Astrocyte (in vitro differentiated cells and primary cell): ENCODE results near the gene PGD. TPM values are rescaled to one million over a fixed set of nuclear protein-coding genes. Genes with fewer than 3 reads are reported as not detected.

Source experiments
- DNase-seq: peaks from one replicate; pipeline ENCODE4 v3.0.0-alpha.2; 2010; ENCODE audit warnings: low read depth
- FAIRE-seq: peaks from 2 replicates; lab custom pipeline; 2011; peaks lifted over from hg19 to GRCh38; lab: Jason Lieb, UNC
- H2AFZ ChIP-seq: 2 replicates; pipeline ENCODE4 v1.6.0; 2012; ENCODE audit warnings: low read depth, low read length, inconsistent platforms
- H3K27ac ChIP-seq: 2 replicates; pipeline ENCODE4 v1.5.1; 2011; ENCODE audit warnings: low read depth, low read length, inconsistent platforms
- H3K27me3 ChIP-seq: 2 replicates; pipeline ENCODE4 v1.6.0; 2011; ENCODE audit warnings: low read length, inconsistent platforms; ENCODE audit not compliant: insufficient read depth
- H3K36me3 ChIP-seq: 2 replicates; pipeline ENCODE4 v1.5.1; 2011; ENCODE audit warnings: low read length, inconsistent platforms; ENCODE audit not compliant: insufficient read depth
- H3K4me1 ChIP-seq: 2 replicates; pipeline ENCODE4 v1.5.1; 2011; ENCODE audit warnings: low read length, inconsistent platforms; ENCODE audit not compliant: insufficient read depth
- H3K4me2 ChIP-seq: 2 replicates; pipeline ENCODE4 v1.6.0; 2012; ENCODE audit warnings: low read length, inconsistent platforms
- H3K4me3 ChIP-seq: 2 replicates; pipeline ENCODE4 v1.5.1; 2011; ENCODE audit warnings: low read depth, mild to moderate bottlenecking, low read length, inconsistent platforms; ENCODE audit not compliant: insufficient read depth
- H3K79me2 ChIP-seq: 2 replicates; pipeline ENCODE4 v1.6.0; 2012; ENCODE audit warnings: mild to moderate bottlenecking, low read length, inconsistent platforms; ENCODE audit not compliant: insufficient read depth
- H3K9ac ChIP-seq: 2 replicates; pipeline ENCODE4 v1.6.0; 2012; ENCODE audit warnings: mild to moderate bottlenecking, low read length, inconsistent platforms
- H3K9me3 ChIP-seq: 2 replicates; pipeline ENCODE4 v1.5.1; 2012; ENCODE audit warnings: low read depth, mild to moderate bottlenecking, low read length, inconsistent platforms; ENCODE audit not compliant: insufficient read depth
- H4K20me1 ChIP-seq: 2 replicates; pipeline ENCODE4 v1.6.0; 2012; ENCODE audit warnings: low read length, inconsistent platforms; ENCODE audit not compliant: insufficient read depth
- H3K27ac Mint-ChIP-seq: one replicate; pipeline ENCODE4 v1.8.0; 2021; ENCODE audit warnings: mild to moderate bottlenecking, mixed read lengths; ENCODE audit not compliant: unreplicated experiment
- H3K27me3 Mint-ChIP-seq: one replicate; pipeline ENCODE4 v1.8.0; 2021; ENCODE audit warnings: low read depth, mixed read lengths; ENCODE audit not compliant: unreplicated experiment
- H3K36me3 Mint-ChIP-seq: one replicate; pipeline ENCODE4 v1.8.0; 2021; ENCODE audit warnings: low read depth, mixed read lengths; ENCODE audit not compliant: unreplicated experiment
- H3K4me1 Mint-ChIP-seq: one replicate; pipeline ENCODE4 v1.8.0; 2021; ENCODE audit warnings: low read depth, mixed read lengths; ENCODE audit not compliant: unreplicated experiment
- H3K4me3 Mint-ChIP-seq: one replicate; pipeline ENCODE4 v1.8.0; 2021; ENCODE audit warnings: mild to moderate bottlenecking, moderate library complexity, mixed read lengths; ENCODE audit not compliant: unreplicated experiment
- H3K9me3 Mint-ChIP-seq: one replicate; pipeline ENCODE4 v1.8.0; 2021; ENCODE audit warnings: mild to moderate bottlenecking, mixed read lengths; ENCODE audit not compliant: unreplicated experiment
- EZH2 ChIP-seq: IDR thresholded peaks from 2 replicates; pipeline ENCODE4 v1.6.1; 2012; ENCODE audit warnings: mild to moderate bottlenecking, low read length, inconsistent platforms; ENCODE audit not compliant: insufficient read depth
- total RNA-seq: library from RNA; stranded (reverse); gene quantifications from 2 replicates; pipeline ENCODE4 v1.2.1, GENCODE V29; 2021
- TF ChIP-seq, protein P1 (sequence below): IDR thresholded peaks from 2 replicates; pipeline ENCODE4 v1.5.1; 2011; ENCODE audit warnings: low read depth, mild to moderate bottlenecking, inconsistent platforms, low read length, moderate library complexity; ENCODE audit not compliant: insufficient read depth

PGD gene
- total RNA-seq, 1 donor from 2014 or later, result 224 TPM

- H3K9me3 Mint-ChIP-seq, result no peaks in the 10 kb centered on the region
- no peak overlapping the region for H3K4me3 ChIP-seq
- no peak overlapping the region for H2AFZ ChIP-seq
- no peaks in the 10 kb centered on the region for H3K9me3 ChIP-seq
- no peak overlapping the region for H3K4me2 ChIP-seq
- H4K20me1 ChIP-seq, result no peaks in the 10 kb centered on the region
- no peak overlapping the region for H3K27ac ChIP-seq
- peaks cover 3% of the 10 kb centered on the region for H3K36me3 Mint-ChIP-seq
- TF ChIP-seq, protein P1, sequence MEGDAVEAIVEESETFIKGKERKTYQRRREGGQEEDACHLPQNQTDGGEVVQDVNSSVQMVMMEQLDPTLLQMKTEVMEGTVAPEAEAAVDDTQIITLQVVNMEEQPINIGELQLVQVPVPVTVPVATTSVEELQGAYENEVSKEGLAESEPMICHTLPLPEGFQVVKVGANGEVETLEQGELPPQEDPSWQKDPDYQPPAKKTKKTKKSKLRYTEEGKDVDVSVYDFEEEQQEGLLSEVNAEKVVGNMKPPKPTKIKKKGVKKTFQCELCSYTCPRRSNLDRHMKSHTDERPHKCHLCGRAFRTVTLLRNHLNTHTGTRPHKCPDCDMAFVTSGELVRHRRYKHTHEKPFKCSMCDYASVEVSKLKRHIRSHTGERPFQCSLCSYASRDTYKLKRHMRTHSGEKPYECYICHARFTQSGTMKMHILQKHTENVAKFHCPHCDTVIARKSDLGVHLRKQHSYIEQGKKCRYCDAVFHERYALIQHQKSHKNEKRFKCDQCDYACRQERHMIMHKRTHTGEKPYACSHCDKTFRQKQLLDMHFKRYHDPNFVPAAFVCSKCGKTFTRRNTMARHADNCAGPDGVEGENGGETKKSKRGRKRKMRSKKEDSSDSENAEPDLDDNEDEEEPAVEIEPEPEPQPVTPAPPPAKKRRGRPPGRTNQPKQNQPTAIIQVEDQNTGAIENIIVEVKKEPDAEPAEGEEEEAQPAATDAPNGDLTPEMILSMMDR, result no peak
- no peak for TF ChIP-seq EZH2
- H3K4me3 Mint-ChIP-seq, result no peak overlapping the region
- FAIRE-seq (no peak), DNase-seq (no peak)
- H3K36me3 ChIP-seq, result peaks cover 16% of the 10 kb centered on the region
- no peaks in the 10 kb centered on the region for H3K4me1 Mint-ChIP-seq
- peaks cover 12% of the 10 kb centered on the region for H3K79me2 ChIP-seq
- no peaks in the 10 kb centered on the region for H3K27me3 Mint-ChIP-seq
- no peak overlapping the region for H3K9ac ChIP-seq
- peaks cover 4% of the 10 kb centered on the region for H3K4me1 ChIP-seq
- H3K27me3 ChIP-seq, result no peaks in the 10 kb centered on the region
- no peak overlapping the region for H3K27ac Mint-ChIP-seq
Observed at GRCh38 chr1:10470043-10470442, 71.2 kb downstream of the PGD start.

Other genes with a start within 250 kb of the PGD start
- 74.6 and 75.9 TPM in 2 replicates for gene KIF1B, start 188.5 kb upstream of the PGD start, total RNA-seq
- 9.0 and 10.2 TPM in 2 replicates for gene CENPS, start 31.4 kb downstream of the PGD start, total RNA-seq
- gene CORT, start 51.0 kb downstream of the PGD start, total RNA-seq, result 0.23 and 0.29 TPM in 2 replicates
- gene DFFA, start 73.5 kb downstream of the PGD start, total RNA-seq, result 47.4 and 58.2 TPM in 2 replicates
- 23.1 and 23.3 TPM in 2 replicates for gene PEX14, start 75.9 kb downstream of the PGD start, total RNA-seq